Activated CD4-positive, alpha-beta memory T cell treated with anti-CD3 and anti-CD28 coated beads, Interleukin-2, amount 10 ng/mL, durations not matched to agents 7 days and 5 days (primary cell): ENCODE data around the gene ZNF41. TPM values are rescaled to one million over a fixed set of nuclear protein-coding genes. Genes with fewer than 3 reads are reported as not detected.

Experiments
- CTCF ChIA-PET: fragments of 350-600 bp; sonication (Branson Sonifier 250); formaldehyde crosslinking; loops from one replicate; lab custom pipeline; 2021; ENCODE audit warnings: antibody characterized with exemption, inconsistent platforms; lab: Charles Lee
- POLR2A ChIA-PET: fragments of 350-600 bp; sonication (Branson Sonifier 250); formaldehyde crosslinking; loops from one replicate; lab custom pipeline; 2021; ENCODE audit warnings: antibody characterized with exemption; lab: Charles Lee
- DNase-seq: peaks from one replicate; pipeline ENCODE4 v3.0.0-alpha.2; 2020
- H3K27ac Mint-ChIP-seq: one replicate; pipeline ENCODE4 v1.8.0; 2021; ENCODE audit warnings: mild to moderate bottlenecking, mixed read lengths
- H3K27me3 Mint-ChIP-seq: one replicate; pipeline ENCODE4 v1.8.0; 2021; ENCODE audit warnings: mixed read lengths
- H3K36me3 Mint-ChIP-seq: one replicate; pipeline ENCODE4 v1.8.0; 2021; ENCODE audit warnings: low read depth, mixed read lengths
- H3K4me1 Mint-ChIP-seq: one replicate; pipeline ENCODE4 v1.8.0; 2021; ENCODE audit warnings: mixed read lengths
- H3K4me3 Mint-ChIP-seq: one replicate; pipeline ENCODE4 v1.8.0; 2021; ENCODE audit warnings: mild to moderate bottlenecking, mixed read lengths
- H3K9me3 Mint-ChIP-seq: one replicate; pipeline ENCODE4 v1.8.0; 2021; ENCODE audit warnings: mixed read lengths
- total RNA-seq, 2 experiments: library from RNA; stranded (reverse); gene quantifications; one replicate each; pipeline ENCODE4 v1.2.3, GENCODE V29; 2021

Gene ZNF41
- total RNA-seq, 2 experiments from 2014 or later, result 9.0 to 10.9 TPM

DNA sequence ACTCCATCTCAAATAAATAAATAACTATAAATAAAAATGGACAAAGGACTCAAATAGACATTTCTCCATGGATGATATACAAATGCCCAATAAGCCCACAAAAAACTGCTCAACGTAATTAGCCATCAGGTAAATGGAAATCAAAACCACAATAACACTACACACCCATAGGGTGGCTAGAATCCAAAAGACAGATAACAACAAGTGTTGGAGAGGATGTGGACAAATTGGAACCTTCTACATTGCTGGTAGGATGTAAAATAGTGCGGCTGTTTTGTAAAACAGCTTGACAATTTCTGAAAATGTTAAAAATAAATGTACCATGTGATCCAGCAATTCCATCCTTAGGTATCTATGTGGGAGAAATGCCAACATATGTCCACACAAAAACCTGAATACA, 60.6 kb downstream of the ZNF41 start:
- H3K36me3 Mint-ChIP-seq, result no peaks in the 10 kb centered on the region

GRCh38 chrX:47420962-47421361, 62.1 kb downstream of the ZNF41 start:
- H3K36me3 Mint-ChIP-seq, result no peaks in the 10 kb centered on the region
- POLR2A ChIA-PET, result no interaction called here
- H3K4me3 Mint-ChIP-seq, result no peak overlapping the region

More for the DNA sequence above, 60.6 kb downstream of the ZNF41 start:
- CTCF ChIA-PET, result no interaction called here
- Mint-ChIP-seq H3K4me3 (no peak overlapping the region), H3K27ac (no peak overlapping the region), H3K4me1 (no peaks in the 10 kb centered on the region), H3K9me3 (peaks cover 19% of the 10 kb centered on the region), H3K27me3 (no peaks in the 10 kb centered on the region)
- POLR2A ChIA-PET, result no interaction called here
- no peak for DNase-seq

DNA sequence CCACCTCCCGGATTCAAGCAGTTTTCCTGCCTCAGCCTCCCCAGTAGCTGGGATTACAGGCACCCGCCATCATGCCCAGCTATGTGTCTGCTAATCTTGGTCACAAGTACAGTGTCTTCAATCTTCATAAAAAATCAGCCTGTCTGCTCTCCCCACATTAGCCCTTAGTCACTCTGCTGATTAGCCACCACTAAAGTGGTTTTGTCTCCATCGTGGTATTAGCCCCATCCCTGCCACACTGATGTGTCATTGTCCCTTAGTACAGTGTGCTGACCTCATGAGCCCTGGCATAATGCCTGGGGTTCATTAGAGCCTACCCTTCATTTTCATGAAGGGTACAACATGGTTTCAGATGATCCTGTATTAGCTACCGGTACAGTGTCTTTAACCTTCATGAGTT, 62.8 kb downstream of the ZNF41 start:
- Mint-ChIP-seq H3K4me3 (no peak overlapping the region), H3K27me3 (no peaks in the 10 kb centered on the region), H3K36me3 (no peaks in the 10 kb centered on the region), H3K9me3 (peaks cover 24% of the 10 kb centered on the region), H3K4me1 (no peaks in the 10 kb centered on the region), H3K27ac (no peak overlapping the region)
- ChIA-PET POLR2A (no interaction called here), CTCF (no interaction called here)
- no peak for DNase-seq

More at GRCh38 chrX:47420962-47421361, 62.1 kb downstream of the ZNF41 start:
- no peak overlapping the region for H3K27ac Mint-ChIP-seq
- H3K9me3 Mint-ChIP-seq, result peaks cover 21% of the 10 kb centered on the region
- CTCF ChIA-PET, result no interaction called here
- H3K27me3 Mint-ChIP-seq, result no peaks in the 10 kb centered on the region
- H3K4me1 Mint-ChIP-seq, result no peaks in the 10 kb centered on the region
- DNase-seq, result no peak

GRCh38 chrX:47413179-47413594, 69.8 kb downstream of the ZNF41 start:
- ChIA-PET POLR2A (no interaction called here), CTCF (no interaction called here)
- no peaks in the 10 kb centered on the region for H3K27me3 Mint-ChIP-seq
- no peak overlapping the region for H3K27ac Mint-ChIP-seq
- peaks cover 10% of the 10 kb centered on the region for H3K36me3 Mint-ChIP-seq
- no peak overlapping the region for H3K4me3 Mint-ChIP-seq
- no peaks in the 10 kb centered on the region for H3K4me1 Mint-ChIP-seq
- H3K9me3 Mint-ChIP-seq, result peaks cover 35% of the 10 kb centered on the region
- DNase-seq, result no peak

Other genes starting within 250 kb of the ZNF41 start
- gene ZNF157, start 112.6 kb downstream of the ZNF41 start, total RNA-seq, result under 1 TPM; 0.15 to 0.18 TPM
- gene ARAF, start 78.0 kb upstream of the ZNF41 start, total RNA-seq, result 10 to 100 TPM; 72.6 to 75.4 TPM
- gene TIMP1, start 99.2 kb upstream of the ZNF41 start, total RNA-seq, result 100 to 1,000 TPM; 183 to 198 TPM
- gene SYN1, start 136.6 kb upstream of the ZNF41 start, total RNA-seq, result under 1 TPM; 0.18 to 0.40 TPM
- 10 to 100 TPM; 15.7 to 18.6 TPM for gene CFP, start 146.7 kb upstream of the ZNF41 start, total RNA-seq
- gene ELK1, start 167.3 kb upstream of the ZNF41 start, total RNA-seq, result 10 to 100 TPM; 68.9 to 74.9 TPM
- 100 to 1,000 TPM; 162 to 167 TPM for gene UXT, start 176.0 kb upstream of the ZNF41 start, total RNA-seq